HepG2 (cell line): ENCODE results near the gene CLIC1. TPM values are rescaled to one million over a fixed set of nuclear protein-coding genes. Genes with fewer than 3 reads are reported as not detected.

ENCODE experiments used
- AKAP8 ChIP-seq: sonication (generic); formaldehyde crosslinking; IDR thresholded peaks from 2 replicates; pipeline ENCODE4 v1.5.1; 2020; ENCODE audit warnings: mild to moderate bottlenecking, missing genetic modification reagents
- ATAD3A ChIP-seq: sonication (generic); formaldehyde crosslinking; IDR thresholded peaks from 2 replicates; pipeline ENCODE4 v1.4.0; 2020; ENCODE audit warnings: missing genetic modification reagents
- CBX5 ChIP-seq: sonication (generic); formaldehyde crosslinking; IDR thresholded peaks from 2 replicates; pipeline ENCODE4 v1.4.0; 2020; ENCODE audit warnings: missing genetic modification reagents, borderline replicate concordance
- CHD4 ChIP-seq: fragments of 200-600 bp; sonication (generic); IDR thresholded peaks from 2 replicates; pipeline ENCODE4 v1.7.0; 2017; ENCODE audit warnings: mild to moderate bottlenecking, low read length, borderline replicate concordance
- HES4 ChIP-seq: sonication (generic); formaldehyde crosslinking; IDR thresholded peaks from 2 replicates; pipeline ENCODE4 v1.9.0; 2021; ENCODE audit warnings: mild to moderate bottlenecking, missing genetic modification reagents, borderline replicate concordance
- JARID2 ChIP-seq: sonication (generic); formaldehyde crosslinking; IDR thresholded peaks from 2 replicates; pipeline ENCODE4 v1.8.1; 2023; ENCODE audit warnings: missing genetic modification reagents, inconsistent platforms; ENCODE audit not compliant: insufficient replicate concordance
- MEF2D ChIP-seq: sonication (generic); formaldehyde crosslinking; IDR thresholded peaks from 2 replicates; pipeline ENCODE4 v1.5.1; 2020; ENCODE audit warnings: mild to moderate bottlenecking, missing genetic modification reagents
- MLLT10 ChIP-seq: sonication (generic); formaldehyde crosslinking; IDR thresholded peaks from 2 replicates; pipeline ENCODE4 v1.4.0; 2020; ENCODE audit warnings: missing genetic modification reagents
- MXD4 ChIP-seq: IDR thresholded peaks from 2 replicates; pipeline ENCODE4 v1.6.1; 2016; ENCODE audit warnings: mild to moderate bottlenecking, missing biosample characterization, missing genetic modification reagents
- TEAD2 ChIP-seq: sonication (generic); formaldehyde crosslinking; IDR thresholded peaks from 2 replicates; pipeline ENCODE4 v1.9.0; 2021; ENCODE audit warnings: missing genetic modification reagents
- XRCC5 ChIP-seq: fragments of 200-400 bp; formaldehyde crosslinking; optimal IDR thresholded peaks from 2 replicates; pipeline ENCODE3; 2017; ENCODE audit warnings: mild to moderate bottlenecking, low read length
- ZFX ChIP-seq: sonication (generic); formaldehyde crosslinking; IDR thresholded peaks from 2 replicates; pipeline ENCODE4 v1.4.0; 2020; ENCODE audit warnings: mild to moderate bottlenecking, low read depth, missing genetic modification reagents, moderate library complexity
- ZNF446 ChIP-seq: sonication (generic); formaldehyde crosslinking; IDR thresholded peaks from 2 replicates; pipeline ENCODE4 v1.5.0; 2020; ENCODE audit warnings: mild to moderate bottlenecking, missing genetic modification reagents
- ZNF598 ChIP-seq: sonication (generic); formaldehyde crosslinking; IDR thresholded peaks from 2 replicates; pipeline ENCODE4 v1.5.1; 2020; ENCODE audit warnings: mild to moderate bottlenecking, missing genetic modification reagents, borderline replicate concordance
- ZNF709 ChIP-seq: sonication (generic); formaldehyde crosslinking; IDR thresholded peaks from 2 replicates; pipeline ENCODE4 v1.5.0; 2020; ENCODE audit warnings: mild to moderate bottlenecking, missing genetic modification reagents
- polyA plus RNA-seq, 8 experiments: library from polyadenylated mRNA; depleted of rRNA in 3 of 8; stranded (reverse) in 7 of 8; unstranded in 1 of 8; fragments of >200 nt; fragmentation: Illumina TruSeq in 4 of 8; extraction: Trizol in 4 of 8; gene quantifications; 2 replicates each; pipeline versions ENCODE4 v1.2.1 to v1.2.3, GENCODE V29; 2011 to 2016; ENCODE audit warnings: low read depth in 4 of 8, missing spikeins in 1 of 8, mixed read lengths in 1 of 8; ENCODE audit not compliant: insufficient read depth in 1 of 8
- total RNA-seq, 5 experiments: library from RNA; depleted of rRNA; stranded (reverse); fragments of >200 nt; fragmentation: Illumina TruSeq; extraction: Trizol; gene quantifications; 2 replicates each; pipeline ENCODE4 v1.2.3, GENCODE V29; 2016; ENCODE audit warnings: low read depth in 1 of 5
- TF ChIP-seq, protein P1 (sequence below): sonication (generic); formaldehyde crosslinking; IDR thresholded peaks from 2 replicates; pipeline ENCODE4 v1.5.1; 2020; ENCODE audit warnings: missing genetic modification reagents, mild to moderate bottlenecking, borderline replicate concordance
- TF ChIP-seq, protein P2 (sequence below): sonication (generic); formaldehyde crosslinking; IDR thresholded peaks from 2 replicates; pipeline ENCODE4 v1.5.0; 2020; ENCODE audit warnings: missing genetic modification reagents, mild to moderate bottlenecking, borderline replicate concordance
- TF ChIP-seq, protein P3 (sequence below): sonication (generic); formaldehyde crosslinking; conservative IDR thresholded peaks from 2 replicates; pipeline ENCODE4 v1.8.0; 2022; ENCODE audit warnings: mild to moderate bottlenecking, moderate library complexity, missing genetic modification reagents
- TF ChIP-seq, protein P4 (sequence below): sonication (generic); formaldehyde crosslinking; IDR thresholded peaks from 2 replicates; pipeline ENCODE4 v1.4.0; 2020; ENCODE audit warnings: mild to moderate bottlenecking, missing genetic modification reagents

Gene CLIC1
- total and polyA plus RNA-seq, 2 of the 13 experiments (the other 11 are each of a cell fraction or from before 2014, with no cell fraction given): 602 to 891 TPM

DNA sequence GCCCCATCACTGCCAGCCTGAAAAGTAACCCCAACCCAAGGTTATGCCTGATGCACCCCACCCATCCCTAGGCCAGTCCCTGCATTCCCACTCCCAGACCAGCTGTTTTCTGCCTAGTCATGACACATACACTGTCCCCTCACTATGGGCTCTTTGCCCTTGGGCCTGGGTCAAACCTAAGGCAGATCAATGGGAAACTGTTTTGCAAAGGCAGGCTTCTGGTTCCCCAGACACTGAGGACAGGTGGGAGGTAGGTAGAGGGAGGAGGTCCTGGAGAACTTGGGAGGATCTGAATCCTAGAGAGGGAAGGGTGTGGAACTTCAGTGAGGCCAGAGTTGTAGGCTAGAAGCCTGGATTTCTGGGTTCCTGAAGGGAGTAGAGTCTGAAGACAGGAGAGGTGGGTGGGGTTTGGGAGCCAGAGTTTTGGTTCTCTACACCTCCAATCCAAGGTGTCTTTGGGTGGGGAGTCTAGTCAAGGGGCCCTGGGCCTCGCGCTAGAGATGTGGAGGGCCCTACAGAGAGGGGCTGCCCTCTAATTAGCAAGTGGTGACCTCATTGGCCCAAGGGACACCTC is 2.0 kb downstream of the CLIC1 start (continued):
- TF ChIP-seq, protein P1, sequence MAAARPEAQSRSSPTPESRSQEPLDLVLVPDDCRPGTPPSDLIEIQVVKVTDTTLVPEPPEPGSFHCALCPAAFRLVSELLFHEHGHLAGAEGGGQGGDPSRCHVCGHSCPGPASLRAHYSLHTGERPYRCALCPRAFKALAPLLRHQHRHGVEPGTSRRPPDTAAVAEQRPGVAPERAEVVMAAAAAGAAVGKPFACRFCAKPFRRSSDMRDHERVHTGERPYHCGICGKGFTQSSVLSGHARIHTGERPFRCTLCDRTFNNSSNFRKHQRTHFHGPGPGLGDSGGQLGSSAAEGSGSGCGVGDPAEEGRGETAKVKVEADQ (CRISPR knock-in tag): no peak
- TF ChIP-seq ATAD3A (no peak), MEF2D (CRISPR knock-in tag) (no peak), MLLT10 (CRISPR knock-in tag) (no peak), ZNF598 (no peak), MXD4 (CRISPR knock-in tag) (no peak), ZNF446 (no peak), AKAP8 (CRISPR knock-in tag) (no peak), CHD4 (no peak), CBX5 (CRISPR knock-in tag) (no peak), HES4 (CRISPR knock-in tag) (no peak), ZNF709 (CRISPR knock-in tag) (0 out of 2 replicates have a peak, but pooled peaks have one; percentile 11), TEAD2 (no peak), ZFX (no peak), JARID2 (CRISPR knock-in tag) (no peak), XRCC5 (no peak)
- TF ChIP-seq, protein P2, sequence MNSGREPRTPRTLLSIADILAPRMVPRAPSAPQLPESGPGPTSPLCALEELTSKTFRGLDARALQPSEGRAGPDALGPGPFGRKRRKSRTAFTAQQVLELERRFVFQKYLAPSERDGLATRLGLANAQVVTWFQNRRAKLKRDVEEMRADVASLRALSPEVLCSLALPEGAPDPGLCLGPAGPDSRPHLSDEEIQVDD: 0 out of 2 replicates have a peak, but pooled peaks have one; percentile 52
- TF ChIP-seq, protein P3, sequence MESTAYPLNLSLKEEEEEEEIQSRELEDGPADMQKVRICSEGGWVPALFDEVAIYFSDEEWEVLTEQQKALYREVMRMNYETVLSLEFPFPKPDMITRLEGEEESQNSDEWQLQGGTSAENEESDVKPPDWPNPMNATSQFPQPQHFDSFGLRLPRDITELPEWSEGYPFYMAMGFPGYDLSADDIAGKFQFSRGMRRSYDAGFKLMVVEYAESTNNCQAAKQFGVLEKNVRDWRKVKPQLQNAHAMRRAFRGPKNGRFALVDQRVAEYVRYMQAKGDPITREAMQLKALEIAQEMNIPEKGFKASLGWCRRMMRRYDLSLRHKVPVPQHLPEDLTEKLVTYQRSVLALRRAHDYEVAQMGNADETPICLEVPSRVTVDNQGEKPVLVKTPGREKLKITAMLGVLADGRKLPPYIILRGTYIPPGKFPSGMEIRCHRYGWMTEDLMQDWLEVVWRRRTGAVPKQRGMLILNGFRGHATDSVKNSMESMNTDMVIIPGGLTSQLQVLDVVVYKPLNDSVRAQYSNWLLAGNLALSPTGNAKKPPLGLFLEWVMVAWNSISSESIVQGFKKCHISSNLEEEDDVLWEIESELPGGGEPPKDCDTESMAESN (CRISPR knock-in tag): no peak; the same call in 1 of the 2 replicates
- TF ChIP-seq, protein P4, sequence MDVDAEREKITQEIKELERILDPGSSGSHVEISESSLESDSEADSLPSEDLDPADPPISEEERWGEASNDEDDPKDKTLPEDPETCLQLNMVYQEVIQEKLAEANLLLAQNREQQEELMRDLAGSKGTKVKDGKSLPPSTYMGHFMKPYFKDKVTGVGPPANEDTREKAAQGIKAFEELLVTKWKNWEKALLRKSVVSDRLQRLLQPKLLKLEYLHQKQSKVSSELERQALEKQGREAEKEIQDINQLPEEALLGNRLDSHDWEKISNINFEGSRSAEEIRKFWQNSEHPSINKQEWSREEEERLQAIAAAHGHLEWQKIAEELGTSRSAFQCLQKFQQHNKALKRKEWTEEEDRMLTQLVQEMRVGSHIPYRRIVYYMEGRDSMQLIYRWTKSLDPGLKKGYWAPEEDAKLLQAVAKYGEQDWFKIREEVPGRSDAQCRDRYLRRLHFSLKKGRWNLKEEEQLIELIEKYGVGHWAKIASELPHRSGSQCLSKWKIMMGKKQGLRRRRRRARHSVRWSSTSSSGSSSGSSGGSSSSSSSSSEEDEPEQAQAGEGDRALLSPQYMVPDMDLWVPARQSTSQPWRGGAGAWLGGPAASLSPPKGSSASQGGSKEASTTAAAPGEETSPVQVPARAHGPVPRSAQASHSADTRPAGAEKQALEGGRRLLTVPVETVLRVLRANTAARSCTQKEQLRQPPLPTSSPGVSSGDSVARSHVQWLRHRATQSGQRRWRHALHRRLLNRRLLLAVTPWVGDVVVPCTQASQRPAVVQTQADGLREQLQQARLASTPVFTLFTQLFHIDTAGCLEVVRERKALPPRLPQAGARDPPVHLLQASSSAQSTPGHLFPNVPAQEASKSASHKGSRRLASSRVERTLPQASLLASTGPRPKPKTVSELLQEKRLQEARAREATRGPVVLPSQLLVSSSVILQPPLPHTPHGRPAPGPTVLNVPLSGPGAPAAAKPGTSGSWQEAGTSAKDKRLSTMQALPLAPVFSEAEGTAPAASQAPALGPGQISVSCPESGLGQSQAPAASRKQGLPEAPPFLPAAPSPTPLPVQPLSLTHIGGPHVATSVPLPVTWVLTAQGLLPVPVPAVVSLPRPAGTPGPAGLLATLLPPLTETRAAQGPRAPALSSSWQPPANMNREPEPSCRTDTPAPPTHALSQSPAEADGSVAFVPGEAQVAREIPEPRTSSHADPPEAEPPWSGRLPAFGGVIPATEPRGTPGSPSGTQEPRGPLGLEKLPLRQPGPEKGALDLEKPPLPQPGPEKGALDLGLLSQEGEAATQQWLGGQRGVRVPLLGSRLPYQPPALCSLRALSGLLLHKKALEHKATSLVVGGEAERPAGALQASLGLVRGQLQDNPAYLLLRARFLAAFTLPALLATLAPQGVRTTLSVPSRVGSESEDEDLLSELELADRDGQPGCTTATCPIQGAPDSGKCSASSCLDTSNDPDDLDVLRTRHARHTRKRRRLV: no peak
